PC-3 (cell line): ENCODE results near the gene PTCD1. TPM values are rescaled to one million over a fixed set of nuclear protein-coding genes. Genes with fewer than 3 reads are reported as not detected.
"Not testable (repeated sequence)": the region's sequence is repeated elsewhere in the genome, so short reads cannot be mapped to it uniquely, and the experiment has no call there.

Source experiments
- ATAC-seq: fragments of 200-7000 bp; cut with Tn5 transposase; 2 replicates; pipeline ENCODE4 v1.9.1; 2020; ENCODE audit warnings: mild to moderate bottlenecking, moderate library complexity
- BruUV-seq: library from RNA; stranded (reverse); fragments of 400-500 nt; replicated peaks from 2 replicates; lab custom pipeline; 2021; lab: Mats Ljungman, UMichigan
- CTCF ChIA-PET: fragments of 300-600 bp; sonication (Branson Sonifier 250); formaldehyde crosslinking; loops from one replicate; lab custom pipeline; 2022; ENCODE audit warnings: antibody characterized with exemption; lab: Charles Lee
- POLR2A ChIA-PET: fragments of 300-600 bp; sonication (Branson Sonifier 250); formaldehyde crosslinking; loops from one replicate; lab custom pipeline; 2022; ENCODE audit warnings: antibody characterized with exemption; ENCODE audit not compliant: unreplicated experiment; lab: Charles Lee
- DNase-seq: peaks from one replicate; pipeline ENCODE4 v3.0.0-alpha.2; 2015
- H2AFZ ChIP-seq: fragments of 300-600 bp; sonication (generic); 2 replicates; pipeline ENCODE4 v1.6.0; 2016; ENCODE audit warnings: antibody characterized with exemption, low read length
- H3F3A ChIP-seq: fragments of 300-600 bp; sonication (generic); one replicate; pipeline ENCODE4 v1.6.0; 2017; ENCODE audit warnings: antibody characterized with exemption, low read length, control low read depth, mild to moderate bottlenecking; ENCODE audit not compliant: unreplicated experiment
- H3K27ac ChIP-seq: fragments of 300-600 bp; sonication (generic); 2 replicates; pipeline ENCODE4 v1.5.1; 2016; ENCODE audit warnings: mild to moderate bottlenecking, low read length
- H3K27me3 ChIP-seq: fragments of 300-600 bp; sonication (generic); 2 replicates; pipeline ENCODE4 v1.6.1; 2016; ENCODE audit warnings: low read length, mixed read lengths
- H3K36me3 ChIP-seq: fragments of 300-600 bp; sonication (generic); 2 replicates; pipeline ENCODE4 v1.6.1; 2016; ENCODE audit warnings: low read depth, mixed run types, low read length, mixed read lengths
- H3K4me1 ChIP-seq: fragments of 300-600 bp; sonication (generic); 2 replicates; pipeline ENCODE4 v1.5.1; 2016; ENCODE audit warnings: low read length; ENCODE audit not compliant: insufficient read depth
- H3K4me2 ChIP-seq: fragments of 300-600 bp; sonication (generic); 2 replicates; pipeline ENCODE4 v1.6.0; 2016; ENCODE audit warnings: low read length
- H3K4me3 ChIP-seq: fragments of 300-600 bp; sonication (generic); 2 replicates; pipeline ENCODE4 v1.5.1; 2016; ENCODE audit warnings: mild to moderate bottlenecking, low read length, mixed read lengths
- H3K79me2 ChIP-seq: fragments of 300-600 bp; sonication (generic); 2 replicates; pipeline ENCODE4 v1.6.1; 2017; ENCODE audit warnings: low read length, mixed read lengths
- H3K9ac ChIP-seq: fragments of 300-600 bp; sonication (generic); 2 replicates; pipeline ENCODE4 v1.6.0; 2016; ENCODE audit warnings: mild to moderate bottlenecking, low read length
- H3K9me2 ChIP-seq: fragments of 300-600 bp; sonication (generic); replicated peaks from 2 replicates; pipeline ENCODE4 v1.6.1; 2016; ENCODE audit warnings: mixed run types, low read length, mixed read lengths
- H3K9me3 ChIP-seq: fragments of 300-600 bp; sonication (generic); 2 replicates; pipeline ENCODE4 v1.6.1; 2016; ENCODE audit warnings: low read length, mixed read lengths
- H4K20me1 ChIP-seq: fragments of 300-600 bp; sonication (generic); 2 replicates; pipeline ENCODE4 v1.6.1; 2016; ENCODE audit warnings: low read length, mixed read lengths
- CTCF ChIP-seq: fragments of 300-600 bp; sonication (generic); conservative IDR thresholded peaks from 2 replicates; pipeline ENCODE4 v1.5.1; 2017; ENCODE audit warnings: antibody characterized with exemption, low read depth, mild to moderate bottlenecking, low read length
- EZH2 ChIP-seq: fragments of 300-600 bp; sonication (generic); IDR thresholded peaks from one replicate; pipeline ENCODE4 v1.6.1; 2017; ENCODE audit warnings: antibody characterized with exemption, mild to moderate bottlenecking, low read length; ENCODE audit not compliant: unreplicated experiment
- EZH2phosphoT487 ChIP-seq: fragments of 300-600 bp; sonication (generic); IDR thresholded peaks from 2 replicates; pipeline ENCODE4 v1.6.1; 2018; ENCODE audit warnings: mild to moderate bottlenecking, antibody characterized with exemption, low read length, borderline replicate concordance
- intact Hi-C: fragments of 100-400 bp; cut with micrococcal nuclease; formaldehyde crosslinking; loops from 2 replicates; pipeline ENCODE4 v1.9.0; 2023
- total RNA-seq: library from RNA; depleted of rRNA; stranded (reverse); fragments of >200 nt; gene quantifications from 2 replicates; pipeline ENCODE4 v1.2.3, GENCODE V29; 2014

Gene PTCD1
- total RNA-seq, 1 experiment from 2014 or later: 10.4 TPM

GRCh38 chr7:99389772-99390171 lies 48.8 kb downstream of the PTCD1 start:
- H3K9me2 ChIP-seq: no peaks in the 10 kb centered on the region

GRCh38 chr7:99387912-99388311 lies 50.7 kb downstream of the PTCD1 start:
- no peaks in the 10 kb centered on the region for H3K9me3 ChIP-seq
- ChIA-PET CTCF (interaction anchor here (0.6 kb wide), 1 partner anchor 364 kb away, joined by 4 read pairs; no protein-coding TSS in a partner anchor), POLR2A (no interaction called here)
- no peak overlapping the region for H3K27ac ChIP-seq
- H3K4me2 ChIP-seq: no peak overlapping the region
- H3K9me2 ChIP-seq: no peaks in the 10 kb centered on the region
- no TSS peak for BruUV-seq
- intact Hi-C loops: no loop called here
- no peaks in the 10 kb centered on the region for H3K4me1 ChIP-seq
- H2AFZ ChIP-seq: no peak overlapping the region
- ATAC-seq: no peak
- no peaks in the 10 kb centered on the region for H4K20me1 ChIP-seq
- DNase-seq: no peak
- TF ChIP-seq EZH2 (no peak), EZH2phosphoT487 (no peak), CTCF (no peak)
- no peaks in the 10 kb centered on the region for H3F3A ChIP-seq
- H3K79me2 ChIP-seq: peaks cover 6% of the 10 kb centered on the region; the same call in 1 of the 2 replicates
- no peaks in the 10 kb centered on the region for H3K27me3 ChIP-seq
- H3K4me3 ChIP-seq: no peak overlapping the region
- peaks cover 13% of the 10 kb centered on the region; the same call in 1 of the 2 replicates for H3K36me3 ChIP-seq
- H3K9ac ChIP-seq: no peak overlapping the region

More at GRCh38 chr7:99389772-99390171, 48.8 kb downstream of the PTCD1 start:
- intact Hi-C loops: no loop called here
- Histone ChIP-seq H3K27me3 (no peaks in the 10 kb centered on the region), H4K20me1 (0 out of 2 replicates have a peak, but pooled peaks cover 2% of the 10 kb centered on the region), H3K4me3 (no peak overlapping the region), H3K4me2 (no peak overlapping the region), H3K79me2 (no peaks in the 10 kb centered on the region), H3K27ac (no peak overlapping the region), H3K9ac (no peak overlapping the region), H3F3A (no peaks in the 10 kb centered on the region), H3K4me1 (no peaks in the 10 kb centered on the region), H3K36me3 (peaks cover 13% of the 10 kb centered on the region; the same call in 1 of the 2 replicates), H3K9me3 (no peaks in the 10 kb centered on the region), H2AFZ (no peak overlapping the region)
- POLR2A ChIA-PET: no interaction called here
- ATAC-seq (no peak), DNase-seq (no peak)
- CTCF ChIA-PET: no interaction called here
- no TSS peak for BruUV-seq
- no peak for TF ChIP-seq CTCF
- TF ChIP-seq EZH2phosphoT487: no peak
- no peak for TF ChIP-seq EZH2

- H3K4me3 ChIP-seq, BruUV-seq, POLR2A ChIA-PET, H3K27ac ChIP-seq, ATAC-seq, H3F3A ChIP-seq, intact Hi-C loops, H3K9me3 ChIP-seq, H3K9me2 ChIP-seq, H3K4me2 ChIP-seq, H3K27me3 ChIP-seq, H3K79me2 ChIP-seq, H4K20me1 ChIP-seq, H3K9ac ChIP-seq, H2AFZ ChIP-seq, DNase-seq, H3K4me1 ChIP-seq: not testable (repeated sequence)
- H3K36me3 ChIP-seq: peaks cover 13% of the 10 kb centered on the region; the same call in 1 of the 2 replicates
- CTCF ChIA-PET: interaction anchor here (0.6 kb wide), 1 partner anchor 364 kb away, joined by 4 read pairs; no protein-coding TSS in a partner anchor
These were observed 51.4 kb downstream of the PTCD1 start for GRCh38 chr7:99387239-99387635.
